Measurements from ENCODE around the gene FRRS1. TPM values are rescaled to one million over a fixed set of nuclear protein-coding genes. Genes with fewer than 3 reads are reported as not detected.

FRRS1 gene
- total and polyA plus RNA-seq, 9 donors = 2.8 to 17.2 (median 8.9) TPM

GRCh38 chr1:99754055-99754626 lies 12.3 kb downstream of the FRRS1 start:
- Histone ChIP-seq H3K27ac (no peak overlapping the region), H3K4me1 (ENCODE audit: insufficient read depth) (peaks cover 2% of the 10 kb centered on the region), H3K27me3 (no peaks in the 10 kb centered on the region), H3K36me3 (no peaks in the 10 kb centered on the region), H3K9me3 (no peaks in the 10 kb centered on the region), H3K4me3 (no peak overlapping the region)
- intact Hi-C loops (cut with DNase I) = no loop called here
- 89 to 95% (median 94%) methylated on average over 2 of the region's 2 CpGs for WGBS, 3 donors
- DNase-seq = no peak
- TF ChIP-seq POLR2A (IDR thresholded peaks at IDR 0.05) (no peak), CTCF (IDR thresholded peaks at IDR 0.05) (no peak), EP300 (IDR thresholded peaks at IDR 0.05) (no peak)

GRCh38 chr1:99751877-99752504 lies 14.4 kb downstream of the FRRS1 start:
- Histone ChIP-seq H3K27me3 (no peaks in the 10 kb centered on the region), H3K9me3 (no peaks in the 10 kb centered on the region), H3K27ac (no peak overlapping the region), H3K4me3 (no peak overlapping the region), H3K36me3 (no peaks in the 10 kb centered on the region), H3K4me1 (ENCODE audit: insufficient read depth) (peaks cover 2% of the 10 kb centered on the region)
- DNase-seq = no peak
- intact Hi-C loops (cut with DNase I) = no loop called here
- WGBS, 3 donors = 95 to 99% (median 98%) methylated on average over 1 of the region's 1 CpG
- TF ChIP-seq POLR2A (IDR thresholded peaks at IDR 0.05) (no peak), EP300 (IDR thresholded peaks at IDR 0.05) (no peak), CTCF (IDR thresholded peaks at IDR 0.05) (no peak)

- Histone ChIP-seq H3K36me3 (no peaks in the 10 kb centered on the region), H3K4me3 (no peak overlapping the region), H3K27ac (no peak overlapping the region), H3K4me1 (ENCODE audit: insufficient read depth) (no peaks in the 10 kb centered on the region), H3K27me3 (no peaks in the 10 kb centered on the region), H3K9me3 (no peaks in the 10 kb centered on the region)
- intact Hi-C loops (cut with DNase I) = no loop called here
- TF ChIP-seq EP300 (IDR thresholded peaks at IDR 0.05) = no peak
- no peak for TF ChIP-seq POLR2A (IDR thresholded peaks at IDR 0.05)
- TF ChIP-seq CTCF (IDR thresholded peaks at IDR 0.05) = no peak
- WGBS, 3 donors = 90 to 92% (median 91%) methylated on average over 2 of the region's 2 CpGs
- no peak for DNase-seq
Observed at GRCh38 chr1:99749504-99750347, 16.7 kb downstream of the FRRS1 start.

- DNase-seq = no peak
- 90 to 94% (median 93%) methylated on average over 2 of the region's 2 CpGs for WGBS, 3 donors
- H3K27ac ChIP-seq = no peak overlapping the region
- no peaks in the 10 kb centered on the region for H3K9me3 ChIP-seq
- TF ChIP-seq CTCF (IDR thresholded peaks at IDR 0.05) = no peak
- no peak for TF ChIP-seq EP300 (IDR thresholded peaks at IDR 0.05)
- TF ChIP-seq POLR2A (IDR thresholded peaks at IDR 0.05) = no peak
- no peaks in the 10 kb centered on the region for H3K36me3 ChIP-seq
- H3K4me3 ChIP-seq = no peak overlapping the region
- intact Hi-C loops (cut with DNase I) = no loop called here
- H3K4me1 ChIP-seq (ENCODE audit: insufficient read depth) = no peaks in the 10 kb centered on the region
- no peaks in the 10 kb centered on the region for H3K27me3 ChIP-seq
Observed at GRCh38 chr1:99748419-99748818, 18.0 kb downstream of the FRRS1 start.
